IPS-20b (cell line): Measurements from ENCODE around the gene UEVLD.
"Not testable (repeated sequence)": the region's sequence is repeated elsewhere in the genome, so short reads cannot be mapped to it uniquely, and the experiment has no call there.

Experiments used
- H3K27ac ChIP-seq: one replicate; pipeline ENCODE4 v1.5.1; 2013; ENCODE audit warnings: low read length
- H3K27me3 ChIP-seq: 2 replicates; pipeline ENCODE4 v1.6.1; 2013; ENCODE audit warnings: mild to moderate bottlenecking, low read length, inconsistent platforms; ENCODE audit not compliant: insufficient read depth
- H3K36me3 ChIP-seq: 2 replicates; pipeline ENCODE4 v1.6.1; 2013; ENCODE audit warnings: low read depth, mild to moderate bottlenecking, inconsistent platforms, low read length, moderate library complexity; ENCODE audit not compliant: insufficient read depth
- H3K4me1 ChIP-seq: 2 replicates; pipeline ENCODE4 v1.6.1; 2013; ENCODE audit warnings: mild to moderate bottlenecking, control low read depth, inconsistent platforms, low read length, moderate library complexity; ENCODE audit not compliant: insufficient read depth
- H3K4me3 ChIP-seq: 2 replicates; pipeline ENCODE4 v1.5.1; 2013; ENCODE audit warnings: mild to moderate bottlenecking, low read length, inconsistent platforms
- H3K9ac ChIP-seq: 2 replicates; pipeline ENCODE4 v1.6.1; 2013; ENCODE audit warnings: low read depth, mild to moderate bottlenecking, inconsistent platforms, low read length, moderate library complexity
- H3K9me3 ChIP-seq: 2 replicates; pipeline ENCODE4 v1.6.1; 2013; ENCODE audit warnings: mild to moderate bottlenecking, low read depth, low read length, inconsistent platforms; ENCODE audit not compliant: insufficient read depth

Gene UEVLD

DNA sequence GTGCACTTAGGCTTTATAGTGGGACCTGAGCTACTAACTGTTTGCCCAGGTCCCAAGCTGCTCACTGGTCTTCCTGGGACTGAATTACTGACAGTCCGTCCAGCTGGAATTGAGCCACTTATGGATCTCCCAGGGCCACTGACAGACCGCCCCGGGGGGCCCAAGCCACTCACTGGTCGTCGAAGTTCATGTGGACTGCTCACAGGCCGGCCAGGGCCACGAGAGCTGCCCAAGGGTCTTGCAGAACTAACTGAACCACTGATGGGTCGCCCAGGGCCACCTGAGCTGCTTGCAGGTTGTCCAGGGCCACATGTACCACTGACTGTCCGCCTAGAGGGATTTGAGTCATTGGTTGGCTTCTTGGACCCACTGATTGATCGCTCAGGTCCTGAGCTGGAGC lies 26.1 kb upstream of the UEVLD start:
- H3K27me3 ChIP-seq = no peaks in the 10 kb centered on the region
- H3K36me3 ChIP-seq = peaks cover 55% of the 10 kb centered on the region
- no peaks in the 10 kb centered on the region for H3K4me1 ChIP-seq
- H3K9me3 ChIP-seq = no peaks in the 10 kb centered on the region
- H3K27ac ChIP-seq = no peak overlapping the region
- no peak overlapping the region for H3K4me3 ChIP-seq
- no peak overlapping the region for H3K9ac ChIP-seq

DNA sequence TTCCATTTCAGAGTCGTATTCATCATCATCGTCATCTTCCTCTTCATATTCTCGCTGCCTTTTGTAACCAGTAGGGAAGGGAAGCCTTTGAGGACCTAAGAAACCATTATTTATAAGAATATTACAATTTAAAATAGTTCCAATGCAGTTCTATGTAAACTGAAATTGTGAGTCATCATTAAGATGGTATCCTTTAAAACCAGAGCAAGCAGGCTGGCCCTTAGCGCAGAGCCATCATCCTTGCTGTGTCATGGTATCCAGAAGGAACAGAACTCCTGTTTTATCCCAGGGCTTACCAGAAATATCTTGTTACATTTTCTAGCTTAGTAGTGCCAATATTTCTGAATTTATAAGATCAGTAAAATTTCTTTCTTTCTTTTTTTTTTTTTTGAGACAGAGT lies 23.9 kb upstream of the UEVLD start:
- Histone ChIP-seq H3K9ac (no peak overlapping the region), H3K4me1 (no peaks in the 10 kb centered on the region), H3K9me3 (no peaks in the 10 kb centered on the region), H3K4me3 (no peak overlapping the region), H3K27me3 (no peaks in the 10 kb centered on the region), H3K36me3 (peaks cover 74% of the 10 kb centered on the region), H3K27ac (no peak overlapping the region)

DNA sequence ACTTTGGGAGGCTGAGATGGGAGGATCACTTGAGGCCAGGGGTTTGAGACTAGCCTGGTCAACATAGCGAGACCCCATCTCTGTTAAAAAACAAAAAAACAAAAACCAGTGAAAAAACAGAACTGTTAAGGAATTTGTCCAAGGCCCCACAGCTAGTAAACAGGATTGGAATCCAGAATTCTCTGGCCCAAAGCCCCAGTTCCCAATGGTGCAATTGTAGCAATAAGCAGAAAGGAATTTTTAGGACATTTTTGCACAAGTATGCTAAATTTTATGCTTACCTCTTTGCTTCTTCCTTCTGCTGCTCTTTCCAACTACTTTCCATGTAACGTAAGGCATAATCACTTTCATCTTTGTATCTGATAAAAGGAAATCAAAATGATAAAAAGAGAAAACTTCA lies 22.7 kb upstream of the UEVLD start:
- Histone ChIP-seq H3K4me1 (no peaks in the 10 kb centered on the region), H3K4me3 (no peak overlapping the region), H3K27me3 (no peaks in the 10 kb centered on the region), H3K9ac (no peak overlapping the region), H3K27ac (no peak overlapping the region), H3K36me3 (peaks cover 76% of the 10 kb centered on the region), H3K9me3 (no peaks in the 10 kb centered on the region)

DNA sequence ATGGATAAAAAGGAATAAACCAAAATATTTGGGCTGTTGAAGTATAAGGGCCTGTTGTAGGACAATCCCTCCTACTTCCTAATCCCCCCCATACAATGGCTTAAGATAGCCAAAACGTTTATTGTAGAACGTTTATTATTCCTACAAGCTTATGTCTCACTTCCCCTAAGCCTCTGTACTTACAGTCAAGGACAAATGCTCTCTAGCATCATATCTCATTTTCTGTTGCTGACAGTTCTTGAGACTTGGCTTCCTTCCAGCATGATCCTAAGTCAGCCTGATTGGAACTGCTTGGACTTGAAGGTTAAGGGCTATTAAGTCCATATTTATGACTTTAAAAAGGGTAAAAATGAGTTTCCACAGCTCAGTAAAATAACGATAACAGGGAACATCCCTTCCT lies 19.8 kb upstream of the UEVLD start:
- Histone ChIP-seq H3K36me3 (peaks cover 55% of the 10 kb centered on the region), H3K27me3 (no peaks in the 10 kb centered on the region), H3K27ac (no peak overlapping the region), H3K9me3 (no peaks in the 10 kb centered on the region), H3K4me1 (no peaks in the 10 kb centered on the region), H3K4me3 (no peak overlapping the region), H3K9ac (no peak overlapping the region)

DNA sequence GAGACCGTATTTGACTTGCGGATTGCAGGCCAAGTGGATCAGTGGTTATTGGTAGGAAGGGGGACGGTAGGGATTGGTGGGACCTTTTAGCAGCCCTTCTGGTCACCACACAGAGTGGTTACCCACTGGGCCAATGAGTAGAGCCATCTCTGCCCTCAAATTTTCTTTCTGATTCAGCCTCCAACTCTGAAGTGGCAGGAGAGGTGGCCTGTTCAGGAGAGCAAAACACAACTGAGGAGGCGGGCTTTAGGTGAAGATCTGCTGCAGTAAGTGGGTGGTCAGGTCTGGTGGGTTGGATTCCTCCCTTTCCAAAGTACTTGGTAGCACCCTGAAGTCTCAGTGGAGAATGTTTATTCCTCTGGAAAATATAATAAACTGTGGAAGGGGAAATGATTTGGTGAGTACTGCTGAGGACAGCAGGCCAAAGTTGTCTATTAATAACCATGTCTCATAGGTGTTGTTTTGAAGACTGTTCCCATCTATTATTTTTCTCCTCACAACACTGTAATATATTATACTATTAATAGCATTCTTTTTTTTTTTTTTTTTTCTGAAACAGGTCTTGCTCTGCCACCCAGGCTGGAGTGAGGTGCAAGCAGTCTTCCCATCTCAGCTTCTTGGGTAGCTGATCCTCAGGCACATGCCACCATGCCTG lies 12.5 kb upstream of the UEVLD start:
- H3K36me3 ChIP-seq = peaks cover 12% of the 10 kb centered on the region; the same call in 1 of the 2 replicates
- H3K4me1 ChIP-seq = no peaks in the 10 kb centered on the region
- H3K9me3 ChIP-seq = no peaks in the 10 kb centered on the region
- H3K27ac ChIP-seq = no peak overlapping the region
- no peak overlapping the region for H3K4me3 ChIP-seq
- H3K9ac ChIP-seq = no peak overlapping the region; the same call in 1 of the 2 replicates
- no peaks in the 10 kb centered on the region for H3K27me3 ChIP-seq

DNA sequence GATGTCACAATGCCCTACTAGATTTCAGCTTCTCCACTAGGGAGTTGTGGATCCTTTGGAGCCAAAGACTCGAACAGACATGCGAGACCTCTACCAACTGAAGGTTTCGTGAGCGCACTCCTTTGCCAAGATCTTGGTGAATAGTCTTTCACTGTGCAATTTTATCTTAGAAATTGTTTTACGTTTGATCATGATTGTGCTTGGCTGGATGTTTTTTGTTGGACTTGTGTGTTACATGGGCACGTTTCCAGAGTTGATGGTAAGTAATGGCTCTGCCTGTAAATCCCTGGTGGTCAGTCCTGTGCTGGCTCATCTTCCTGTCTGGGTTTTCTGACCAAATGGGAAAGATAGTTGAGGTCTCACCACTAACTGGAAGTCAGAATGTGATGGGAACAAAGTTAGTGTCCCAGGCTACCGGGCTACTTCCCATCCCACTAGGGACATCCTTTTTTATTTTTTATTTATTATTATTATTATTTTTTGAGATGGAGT lies 11.3 kb upstream of the UEVLD start, which contains the start of gene MISFA:
Gene MISFA (plus strand): TSS at position 51 of the 492 bp plus-strand sequence. CDS start 140 bp downstream, at position 191.
- Histone ChIP-seq H3K9ac (no peak within 1 kb of the TSS), H3K27me3 (no peaks in the 10 kb centered on the region), H3K4me1 (no peaks in the 10 kb centered on the region), H3K36me3 (peaks cover 16% of the 10 kb centered on the region; the same call in 1 of the 2 replicates), H3K4me3 (no peak within 1 kb of the TSS), H3K27ac (no peak within 1 kb of the TSS), H3K9me3 (no peaks in the 10 kb centered on the region)

DNA sequence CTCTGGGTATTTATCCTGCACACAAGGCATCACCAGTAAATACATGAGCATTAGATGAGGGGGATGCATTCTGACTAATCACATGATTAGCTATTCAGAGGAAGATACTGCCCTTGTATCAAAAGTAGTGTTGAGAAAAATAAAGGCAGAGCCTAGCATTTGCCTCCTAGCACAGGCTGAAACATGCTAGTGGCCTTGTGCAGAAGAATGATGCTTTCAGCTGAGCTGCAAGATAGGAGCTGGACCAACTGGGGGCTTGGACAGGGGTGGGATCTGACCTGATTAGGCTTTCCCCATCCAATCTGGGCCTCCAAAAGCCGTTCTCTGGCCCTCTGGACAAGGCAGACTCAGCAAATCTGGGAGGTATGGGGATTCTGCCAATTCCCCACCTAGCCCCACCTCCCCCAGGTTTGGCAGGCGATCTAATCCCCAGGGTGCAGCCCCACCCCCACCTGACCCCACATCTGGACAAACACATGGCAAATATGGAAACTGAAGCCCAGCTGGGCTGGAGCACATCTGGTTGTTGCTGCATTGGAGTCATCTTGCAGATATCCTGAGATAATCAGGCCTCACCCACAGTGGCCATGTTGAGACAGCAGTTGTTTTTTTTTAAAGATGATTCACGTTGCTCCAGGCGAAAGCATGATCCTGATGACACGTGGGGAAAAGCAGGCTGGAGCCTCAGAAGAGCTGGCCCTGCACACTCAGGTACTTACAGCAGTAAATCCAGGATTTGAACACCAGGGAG lies 6.6 kb upstream of the UEVLD start:
- H3K4me3 ChIP-seq = no peak overlapping the region

DNA sequence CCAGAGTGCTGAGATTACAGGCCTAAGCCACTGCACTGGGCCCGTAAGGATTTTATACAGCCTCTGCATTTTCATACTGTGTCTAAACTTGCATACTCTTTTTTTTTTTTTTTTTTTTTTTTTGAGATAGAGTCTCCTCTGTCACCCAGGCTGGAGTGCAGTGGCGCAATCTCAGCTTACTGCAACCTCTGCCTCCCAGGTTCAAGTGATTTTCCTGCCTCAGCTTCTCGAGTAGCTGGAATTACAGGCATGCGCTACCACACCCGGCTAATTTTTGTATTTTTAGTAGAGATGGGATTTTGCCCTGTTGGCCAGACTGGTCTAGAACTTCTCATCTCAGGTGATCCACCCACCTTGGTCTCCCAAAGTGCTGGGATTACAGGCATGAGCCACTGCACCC lies 5.6 kb upstream of the UEVLD start:
- peaks cover 16% of the 10 kb centered on the region; the same call in 1 of the 2 replicates for H3K36me3 ChIP-seq
- not testable (repeated sequence) for H3K27ac ChIP-seq, H3K4me3 ChIP-seq, H3K4me1 ChIP-seq, H3K9me3 ChIP-seq, H3K9ac ChIP-seq, H3K27me3 ChIP-seq

More for the DNA sequence above, 6.6 kb upstream of the UEVLD start:
- Histone ChIP-seq H3K27me3 (no peaks in the 10 kb centered on the region), H3K27ac (no peak overlapping the region), H3K36me3 (peaks cover 16% of the 10 kb centered on the region; the same call in 1 of the 2 replicates), H3K9me3 (no peaks in the 10 kb centered on the region), H3K9ac (no peak overlapping the region), H3K4me1 (no peaks in the 10 kb centered on the region)

DNA sequence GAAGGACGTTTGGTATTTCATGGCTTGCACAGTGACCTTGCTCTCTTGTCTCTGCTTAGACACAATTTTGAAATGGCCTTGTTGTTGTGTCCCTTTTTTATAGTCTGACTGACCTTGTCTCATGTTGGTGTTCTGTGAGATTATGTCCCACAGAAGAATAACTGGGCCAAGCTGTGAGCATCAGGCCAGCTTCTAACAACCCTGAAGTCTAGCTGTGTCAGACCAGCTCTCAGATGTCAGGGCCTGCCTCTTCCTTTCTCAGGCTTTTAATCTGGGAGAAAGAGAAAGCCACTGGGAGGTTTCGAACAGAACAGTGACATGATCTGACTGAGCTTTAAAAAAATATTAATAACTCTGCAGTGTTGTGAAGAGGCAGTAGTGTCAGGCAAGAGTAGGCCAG lies 2.0 kb upstream of the UEVLD start:
- Histone ChIP-seq H3K9me3 (no peaks in the 10 kb centered on the region), H3K4me1 (peaks cover 4% of the 10 kb centered on the region; the same call in 1 of the 2 replicates), H3K9ac (no peak overlapping the region), H3K36me3 (peaks cover 2% of the 10 kb centered on the region; the same call in 1 of the 2 replicates), H3K27ac (no peak overlapping the region), H3K4me3 (peak overlapping the region; percentile 93), H3K27me3 (no peaks in the 10 kb centered on the region)

DNA sequence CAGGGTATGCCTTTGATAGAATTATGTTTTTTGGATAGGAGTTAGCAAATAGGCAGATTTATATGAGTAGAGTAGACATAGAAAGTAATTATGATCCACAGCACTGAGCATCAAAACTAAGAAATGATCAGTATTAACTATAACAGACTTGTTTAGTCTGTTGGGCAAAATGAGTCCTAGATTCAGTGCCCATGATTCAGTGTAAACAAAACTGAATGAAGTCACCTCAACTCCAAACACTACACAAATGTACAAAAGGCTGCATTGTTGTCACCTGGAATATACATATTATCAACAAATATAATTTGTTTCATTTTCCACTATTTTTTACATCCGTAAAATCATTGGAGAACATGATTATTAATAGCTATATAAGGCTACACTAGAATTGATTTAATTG lies 6.7 kb downstream of the UEVLD start:
- Histone ChIP-seq H3K4me1 (no peaks in the 10 kb centered on the region), H3K27ac (no peak overlapping the region), H3K9ac (no peak overlapping the region), H3K4me3 (no peak overlapping the region), H3K27me3 (no peaks in the 10 kb centered on the region), H3K36me3 (peaks cover 6% of the 10 kb centered on the region; the same call in 1 of the 2 replicates), H3K9me3 (no peaks in the 10 kb centered on the region)

DNA sequence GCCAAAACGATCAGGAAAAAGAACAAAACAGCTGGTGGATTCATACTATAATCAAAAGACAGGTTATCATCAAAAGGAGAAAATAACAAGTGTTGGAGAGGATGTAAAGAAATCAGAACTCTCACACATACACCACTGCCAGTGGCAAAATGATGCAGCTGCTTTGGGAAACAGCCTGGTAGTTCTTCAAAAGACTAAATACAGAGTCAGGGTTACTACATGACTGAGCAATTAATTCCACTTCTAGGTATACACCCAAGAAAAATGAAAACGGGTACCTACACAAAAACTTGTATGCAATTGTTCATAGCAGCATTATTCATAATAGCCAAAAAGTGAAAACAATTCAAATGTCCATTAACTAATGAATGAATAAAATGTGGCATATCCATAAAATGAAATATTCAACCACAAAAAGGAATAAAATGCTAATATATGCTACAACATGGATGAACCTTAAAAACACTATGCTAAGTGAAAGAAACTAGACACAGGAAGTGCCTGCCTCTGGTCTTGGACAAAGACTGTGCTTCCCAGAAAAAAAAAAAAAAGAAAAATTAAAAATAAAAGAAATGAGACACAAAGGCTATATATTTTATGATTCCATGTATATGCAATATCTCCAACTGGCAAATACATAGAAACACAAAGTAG lies 8.3 kb downstream of the UEVLD start:
- Histone ChIP-seq H3K4me1 (no peaks in the 10 kb centered on the region), H3K9me3 (no peaks in the 10 kb centered on the region), H3K4me3 (no peak overlapping the region), H3K9ac (no peak overlapping the region), H3K27ac (no peak overlapping the region), H3K36me3 (peaks cover 6% of the 10 kb centered on the region; the same call in 1 of the 2 replicates), H3K27me3 (no peaks in the 10 kb centered on the region)
